HUES6 (cell line): ENCODE data around the gene SORBS1.

Experiments used
- H3K27ac ChIP-seq: 2 replicates; pipeline ENCODE4 v1.7.0; 2013; ENCODE audit warnings: low read depth, mild to moderate bottlenecking, low read length, inconsistent platforms
- H3K27me3 ChIP-seq: 2 replicates; pipeline ENCODE4 v1.6.1; 2013; ENCODE audit warnings: low read length; ENCODE audit not compliant: control insufficient read depth, insufficient read depth
- H3K36me3 ChIP-seq: 2 replicates; pipeline ENCODE4 v1.6.1; 2013; ENCODE audit warnings: low read length; ENCODE audit not compliant: control insufficient read depth, insufficient read depth
- H3K4me1 ChIP-seq: 2 replicates; pipeline ENCODE4 v1.6.1; 2013; ENCODE audit warnings: low read length; ENCODE audit not compliant: control insufficient read depth, insufficient read depth
- H3K4me3 ChIP-seq: 2 replicates; pipeline ENCODE4 v1.5.1; 2013; ENCODE audit warnings: low read depth, low read length
- H3K9ac ChIP-seq: one replicate; pipeline ENCODE4 v1.6.1; 2013; ENCODE audit warnings: mild to moderate bottlenecking, low read length
- H3K9me3 ChIP-seq: 2 replicates; pipeline ENCODE4 v1.6.1; 2013; ENCODE audit warnings: low read depth, low read length; ENCODE audit not compliant: control insufficient read depth, insufficient read depth

Gene SORBS1

DNA sequence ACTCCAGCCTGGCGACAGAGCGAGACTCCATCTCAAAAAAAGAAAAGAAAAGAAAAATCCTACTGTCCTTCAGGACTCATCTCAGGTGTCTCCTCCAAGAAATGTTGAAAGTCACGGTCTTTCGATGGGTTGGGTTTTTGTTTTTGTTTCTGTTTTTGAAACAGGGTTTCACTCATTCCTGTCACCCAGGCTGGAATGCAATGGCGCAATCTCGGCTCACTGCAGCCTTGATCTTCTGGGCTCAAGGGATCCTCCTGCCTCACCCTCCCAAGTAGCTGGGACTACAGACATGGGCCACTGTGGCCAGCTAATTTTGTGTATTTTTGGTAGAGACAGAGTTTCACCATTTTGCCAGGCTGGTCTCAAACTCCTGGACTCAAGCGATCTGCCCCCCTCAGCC lies 3.1 kb upstream of the SORBS1 start:
- Histone ChIP-seq H3K9ac (no peak overlapping the region), H3K4me1 (peaks cover 5% of the 10 kb centered on the region), H3K27me3 (no peaks in the 10 kb centered on the region), H3K9me3 (no peaks in the 10 kb centered on the region), H3K4me3 (no peak overlapping the region), H3K36me3 (no peaks in the 10 kb centered on the region), H3K27ac (no peak overlapping the region)

DNA sequence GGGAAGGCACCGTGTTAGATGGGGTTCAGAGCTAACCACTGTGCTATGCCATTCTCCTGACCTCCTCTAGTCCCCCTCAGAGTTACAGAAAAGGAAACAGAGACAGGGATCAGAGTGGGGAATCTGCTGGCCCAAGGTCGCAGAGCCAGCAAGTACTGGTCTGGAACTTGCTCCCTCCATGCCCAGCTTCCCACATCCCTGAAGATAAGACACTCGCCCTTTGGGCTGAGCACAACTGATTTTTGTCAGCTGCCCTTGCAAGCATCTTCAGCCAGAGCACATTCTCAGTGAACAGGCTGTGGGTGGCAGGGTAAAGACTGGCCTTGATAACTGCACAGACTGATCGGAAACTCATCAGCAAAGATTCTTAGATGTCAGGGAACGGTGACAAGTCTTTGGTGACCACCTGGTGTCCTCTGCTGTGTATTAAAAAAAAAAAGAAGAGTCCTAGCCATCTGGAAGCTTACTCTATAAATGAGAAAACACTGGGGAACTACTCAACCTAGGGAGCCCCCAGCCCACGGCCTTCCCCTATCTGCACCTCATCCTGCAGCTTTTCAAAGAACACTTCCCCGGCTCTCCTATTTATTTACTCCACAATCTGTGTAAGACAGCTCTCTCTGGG lies 1.3 kb upstream of the SORBS1 start:
- no peak overlapping the region for H3K27ac ChIP-seq
- H3K36me3 ChIP-seq: no peaks in the 10 kb centered on the region
- no peaks in the 10 kb centered on the region for H3K27me3 ChIP-seq
- peaks cover 22% of the 10 kb centered on the region for H3K4me1 ChIP-seq
- no peak overlapping the region for H3K9ac ChIP-seq
- H3K9me3 ChIP-seq: no peaks in the 10 kb centered on the region
- H3K4me3 ChIP-seq: no peak overlapping the region

DNA sequence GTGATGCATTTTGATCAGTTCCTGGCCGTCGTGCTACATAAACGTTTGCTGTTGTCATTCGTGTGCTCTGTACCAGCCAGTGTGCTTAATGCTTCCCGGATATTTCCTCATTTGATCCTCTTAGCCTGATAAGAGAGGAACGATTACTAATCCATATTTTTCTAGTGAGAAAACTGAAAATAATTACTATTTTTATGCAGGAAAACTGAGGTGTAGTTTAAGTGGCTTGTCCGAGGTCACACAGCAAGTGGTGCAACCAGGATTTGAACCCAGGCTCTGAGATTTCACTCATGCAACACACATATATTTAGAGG lies 650 bp upstream of the SORBS1 start:
- Histone ChIP-seq H3K27ac (no peak overlapping the region), H3K9ac (no peak overlapping the region), H3K9me3 (no peaks in the 10 kb centered on the region), H3K4me3 (peak overlapping the region; percentile 71), H3K36me3 (no peaks in the 10 kb centered on the region), H3K4me1 (peaks cover 29% of the 10 kb centered on the region), H3K27me3 (no peaks in the 10 kb centered on the region)

DNA sequence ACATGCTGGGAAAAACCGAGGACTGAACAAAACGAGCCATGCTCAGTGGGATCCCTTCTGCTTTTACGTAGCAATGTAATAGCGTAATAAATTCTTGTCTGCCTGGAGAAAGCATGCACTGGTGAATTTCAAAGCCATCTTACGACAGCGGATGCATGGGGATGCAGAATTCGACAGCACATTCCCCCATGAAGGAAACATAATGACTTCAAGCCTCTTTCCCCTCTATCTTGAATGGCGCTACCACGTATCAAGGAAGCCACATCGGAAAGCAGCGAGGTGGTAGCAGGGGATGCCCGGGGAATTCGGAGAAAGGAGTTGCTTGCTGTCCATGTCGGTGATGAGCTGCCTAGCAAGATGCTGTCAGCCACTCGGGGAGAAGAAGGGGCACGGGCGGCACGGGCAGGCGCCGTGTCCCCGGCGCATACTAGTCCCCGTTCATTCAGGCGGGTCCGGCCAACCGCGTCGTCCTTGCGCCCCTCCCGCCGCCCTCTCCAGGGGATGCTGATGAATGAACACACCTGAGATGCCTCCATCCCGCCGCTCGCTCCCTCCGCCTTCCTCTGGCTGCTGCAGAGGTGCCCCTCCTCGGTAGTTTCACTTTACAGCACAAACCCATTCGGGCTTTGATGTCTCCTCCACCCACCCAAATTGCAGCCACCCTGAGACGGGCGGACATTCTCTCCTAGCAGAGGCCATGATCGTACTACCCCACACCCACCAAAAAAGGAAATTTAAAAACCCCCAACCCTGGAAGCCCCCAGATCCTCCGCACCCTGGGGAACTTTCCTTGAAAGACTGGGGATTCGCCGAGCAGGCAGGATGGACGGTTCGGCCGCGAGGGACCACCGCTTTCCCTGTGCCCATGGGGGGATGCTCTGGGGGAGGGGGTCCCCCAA lies 644 bp downstream of the SORBS1 start:
- H3K36me3 ChIP-seq: no peaks in the 10 kb centered on the region
- no peaks in the 10 kb centered on the region for H3K9me3 ChIP-seq
- peak overlapping the region; percentile 75 for H3K9ac ChIP-seq
- H3K4me1 ChIP-seq: peaks cover 33% of the 10 kb centered on the region
- peak overlapping the region; percentile 71 for H3K4me3 ChIP-seq
- H3K27ac ChIP-seq: no peak overlapping the region
- no peaks in the 10 kb centered on the region for H3K27me3 ChIP-seq

- Histone ChIP-seq H3K27ac (no peak overlapping the region), H3K4me3 (peak overlapping the region; percentile 71), H3K9ac (peak overlapping the region; percentile 75), H3K27me3 (no peaks in the 10 kb centered on the region), H3K9me3 (no peaks in the 10 kb centered on the region), H3K36me3 (no peaks in the 10 kb centered on the region), H3K4me1 (peaks cover 38% of the 10 kb centered on the region)
These were observed 1.3 kb downstream of the SORBS1 start for GRCh38 chr10:95559896-95560277.

DNA sequence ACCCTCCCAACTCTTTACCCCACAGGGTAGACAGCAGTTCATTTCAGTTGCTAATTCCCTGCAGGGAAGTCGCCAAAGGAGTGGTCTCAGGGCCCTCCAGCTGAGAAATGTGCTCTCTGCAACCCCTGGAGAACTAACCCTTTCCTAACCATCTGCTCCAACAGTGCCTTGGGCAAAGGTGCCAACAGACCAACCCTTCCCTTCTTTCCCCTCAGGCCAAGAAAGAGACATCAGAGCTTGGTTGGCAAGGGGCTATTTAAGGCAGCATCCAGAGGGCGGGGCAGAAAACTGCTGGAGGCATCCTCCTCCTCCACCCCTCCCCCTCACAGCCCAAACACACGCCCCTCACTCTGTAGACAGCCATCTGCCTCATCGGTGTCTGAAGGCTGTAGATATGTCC lies 1.7 kb downstream of the SORBS1 start:
- Histone ChIP-seq H3K9ac (no peak overlapping the region), H3K9me3 (no peaks in the 10 kb centered on the region), H3K4me1 (peaks cover 38% of the 10 kb centered on the region), H3K27ac (no peak overlapping the region), H3K4me3 (peak overlapping the region; percentile 71), H3K36me3 (no peaks in the 10 kb centered on the region), H3K27me3 (no peaks in the 10 kb centered on the region)

DNA sequence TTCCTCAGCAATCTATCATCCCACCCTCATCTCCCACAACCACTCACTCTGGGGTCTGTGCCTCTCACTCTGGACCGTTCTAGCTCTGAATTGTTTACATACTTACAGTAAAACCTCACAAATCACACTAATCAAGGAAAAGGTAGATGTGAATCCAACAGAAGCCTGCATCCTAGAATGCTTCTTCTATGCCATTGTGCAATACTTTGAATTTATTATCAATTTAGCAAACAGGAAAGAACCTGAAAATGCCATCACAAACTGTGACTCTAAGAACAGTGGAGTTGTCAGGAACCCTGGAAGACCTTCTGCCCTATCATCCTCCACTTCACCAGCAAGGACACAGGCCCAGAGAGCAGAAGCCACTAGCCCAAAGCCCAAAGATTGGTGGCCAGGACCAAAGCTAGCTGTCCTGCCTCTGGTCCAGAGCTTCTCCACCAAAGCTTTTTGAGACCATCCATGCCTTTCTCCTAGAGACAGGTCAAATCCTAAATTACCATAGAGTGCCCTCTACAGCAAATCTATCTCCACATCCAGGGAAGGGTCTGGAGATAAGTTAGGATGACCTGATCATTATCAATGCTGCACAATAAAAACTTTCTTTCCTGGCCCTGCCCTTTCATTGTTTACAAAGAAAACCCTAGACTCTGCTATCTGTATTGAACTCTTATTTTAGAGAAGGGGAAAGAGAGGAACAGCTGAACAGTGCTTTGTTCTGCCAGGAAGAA lies 2.4 kb downstream of the SORBS1 start:
- Histone ChIP-seq H3K9ac (no peak overlapping the region), H3K4me3 (peak overlapping the region; percentile 71), H3K9me3 (no peaks in the 10 kb centered on the region), H3K4me1 (peaks cover 38% of the 10 kb centered on the region), H3K36me3 (no peaks in the 10 kb centered on the region), H3K27ac (no peak overlapping the region), H3K27me3 (no peaks in the 10 kb centered on the region)

- H3K36me3 ChIP-seq: no peaks in the 10 kb centered on the region
- H3K27ac ChIP-seq: no peak overlapping the region
- peaks cover 45% of the 10 kb centered on the region for H3K4me1 ChIP-seq
- no peak overlapping the region for H3K9ac ChIP-seq
- no peaks in the 10 kb centered on the region; the same call in 1 of the 2 replicates for H3K9me3 ChIP-seq
- H3K4me3 ChIP-seq: no peak overlapping the region
- H3K27me3 ChIP-seq: no peaks in the 10 kb centered on the region
These were observed 4.0 kb downstream of the SORBS1 start for GRCh38 chr10:95556994-95557767.

DNA sequence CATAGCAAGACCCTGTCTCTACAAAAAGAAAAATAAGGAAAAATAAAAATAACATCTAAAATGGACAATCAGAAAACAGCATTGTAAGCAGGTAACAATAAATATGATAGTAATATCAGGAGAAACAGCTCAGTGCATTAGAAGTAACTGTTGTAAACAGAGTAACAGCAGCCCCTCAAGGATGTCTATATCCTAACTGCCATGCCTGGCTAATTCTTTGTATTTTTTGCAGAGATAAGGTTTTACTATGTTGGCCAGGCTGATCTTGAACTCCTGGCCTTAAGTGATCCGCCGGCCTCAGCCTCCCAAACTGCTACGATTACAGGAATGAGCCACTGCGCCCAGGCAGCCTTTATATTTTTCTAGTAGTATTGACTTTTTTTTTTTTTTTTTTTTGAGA lies 7.5 kb downstream of the SORBS1 start:
- H3K27ac ChIP-seq: no peak overlapping the region
- no peak overlapping the region for H3K4me3 ChIP-seq
- H3K9me3 ChIP-seq: no peaks in the 10 kb centered on the region; the same call in 1 of the 2 replicates
- no peak overlapping the region for H3K9ac ChIP-seq
- peaks cover 63% of the 10 kb centered on the region for H3K4me1 ChIP-seq
- no peaks in the 10 kb centered on the region for H3K27me3 ChIP-seq
- H3K36me3 ChIP-seq: no peaks in the 10 kb centered on the region

DNA sequence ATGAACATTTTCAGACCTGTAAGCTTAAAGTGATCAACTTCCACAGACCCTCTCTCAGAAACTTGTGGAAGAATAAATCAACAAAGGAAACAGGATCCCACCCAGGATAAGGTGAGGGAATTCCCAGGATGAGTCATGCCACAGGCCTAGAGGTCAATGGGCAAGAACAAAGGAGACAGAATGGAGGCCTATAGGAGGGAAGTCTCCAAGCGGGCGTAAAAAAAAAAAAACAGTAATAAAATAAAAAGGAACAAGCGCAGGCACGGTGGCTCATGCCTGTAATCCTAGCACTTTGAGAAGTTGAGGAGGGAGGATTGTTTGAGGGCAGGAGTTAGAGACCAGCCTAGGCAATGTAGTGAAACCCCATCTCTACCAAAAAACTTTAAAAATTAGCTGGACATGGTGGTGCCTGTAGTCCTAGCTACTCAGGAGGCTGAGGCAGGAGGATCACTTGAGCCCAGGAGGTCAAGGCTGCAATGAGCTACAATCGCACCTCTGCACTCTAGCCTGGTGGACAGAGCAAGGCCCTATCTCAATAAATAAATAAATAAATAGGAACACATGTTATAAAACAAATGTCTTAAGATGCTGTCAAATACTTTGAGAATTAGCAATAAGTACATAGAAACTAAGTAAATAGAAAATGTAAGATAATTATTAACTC lies 8.4 kb downstream of the SORBS1 start:
- peak overlapping the region; percentile 7 for H3K9ac ChIP-seq

More for the DNA sequence above, 8.4 kb downstream of the SORBS1 start:
- Histone ChIP-seq H3K4me3 (no peak overlapping the region), H3K4me1 (peaks cover 61% of the 10 kb centered on the region), H3K9me3 (no peaks in the 10 kb centered on the region; the same call in 1 of the 2 replicates), H3K27ac (peak overlapping the region; percentile 54; the same call in 1 of the 2 replicates), H3K36me3 (no peaks in the 10 kb centered on the region), H3K27me3 (no peaks in the 10 kb centered on the region)
